ENCODE data around the gene EYS. TPM values are rescaled to one million over a fixed set of nuclear protein-coding genes. Genes with fewer than 3 reads are reported as not detected.

The EYS gene
- total RNA-seq, 1 experiment from 2014 or later: not detected

- no peak overlapping the region for H2BK15ac ChIP-seq (ENCODE audit: low read depth, low read length)
These were observed 1449.4 kb downstream of the EYS start for GRCh38 chr6:64257586-64257985.

More at GRCh38 chr6:64257586-64257985, 1449.4 kb downstream of the EYS start:
- Histone ChIP-seq H4K20me1 (ENCODE audit: control insufficient read depth, insufficient read depth, insufficient read length) (no peaks in the 10 kb centered on the region), H3K56ac (ENCODE audit: insufficient read length, low read depth, low read length) (no peak overlapping the region), H3K27me3 (ENCODE audit: insufficient read depth, low read length) (no peaks in the 10 kb centered on the region), H2AFZ (ENCODE audit: low read length) (no peak overlapping the region), H2BK120ac (ENCODE audit: low read depth, low read length, poor library complexity, severe bottlenecking) (no peak overlapping the region), H3K18ac (ENCODE audit: insufficient read length, low read depth, low read length) (no peak overlapping the region), H2BK12ac (ENCODE audit: insufficient read length, low read depth, low read length) (no peak overlapping the region), H3K4ac (ENCODE audit: low read depth, low read length) (no peak overlapping the region), H3K4me1 (ENCODE audit: insufficient read depth, low read length) (no peaks in the 10 kb centered on the region; the same call in 1 of the 2 replicates), H2BK5ac (ENCODE audit: insufficient read length, low read length) (no peak overlapping the region), H2AK5ac (ENCODE audit: insufficient read length, low read length) (no peak overlapping the region), H4K5ac (ENCODE audit: insufficient read length, low read depth, low read length) (no peak overlapping the region), H3K79me2 (ENCODE audit: insufficient read depth, low read length) (no peaks in the 10 kb centered on the region), H3K23me2 (ENCODE audit: insufficient read length, low read depth, low read length, poor library complexity, severe bottlenecking) (no peaks in the 10 kb centered on the region), H3K14ac (ENCODE audit: insufficient read depth, low read length) (no peak overlapping the region), H4K8ac (replicated peaks; ENCODE audit: insufficient read length, low read depth, low read length) (no peak overlapping the region), H3K79me1 (ENCODE audit: insufficient read depth, low read depth, low read length, poor library complexity, severe bottlenecking) (no peaks in the 10 kb centered on the region), H4K91ac (ENCODE audit: insufficient read length, low read depth, low read length) (no peak overlapping the region), H3K23ac (ENCODE audit: insufficient read length, low read depth, low read length) (no peak overlapping the region), H3K9ac (ENCODE audit: extremely low read depth, insufficient read length, low read length) (no peak overlapping the region), H2BK20ac (ENCODE audit: low read depth, low read length, poor library complexity, severe bottlenecking) (no peak overlapping the region), H3K9me3 (ENCODE audit: control insufficient read depth, low read depth, low read length) (no peaks in the 10 kb centered on the region), H3T11ph (ENCODE audit: low read length) (no peak overlapping the region), H3K4me2 (ENCODE audit: insufficient read depth, insufficient read length, low read length) (no peak overlapping the region), H3K27ac (ENCODE audit: insufficient read length, low read depth, low read length) (no peak overlapping the region)
- WGBS (ENCODE audit: extremely low coverage, insufficient read length, low lambda C conversion rate): no CpG with 5 or more reads among the region's 3 CpGs
- TF ChIP-seq CTCF (conservative IDR thresholded peaks at IDR 0.05): no peak
- H3K4me1 Mint-ChIP-seq: peaks cover 20 to 21% of the 10 kb centered on the region in 2 experiments
- H3K27ac Mint-ChIP-seq: no peak overlapping the region
- DNase-seq: no peak
- H3K36me3 Mint-ChIP-seq (ENCODE audit: insufficient read depth in 1 of 3, low read depth in 3 of 3): no peaks in the 10 kb centered on the region
- no peak overlapping the region for H3K4me3 Mint-ChIP-seq
- H3K9me3 Mint-ChIP-seq: no peaks in the 10 kb centered on the region
- H3K27me3 Mint-ChIP-seq (ENCODE audit: low read depth): no peaks in the 10 kb centered on the region
